ENCODE results near the gene CRLF1.
A peak's percentile ranks its signal among the peaks of the same experiment; 100 is the strongest.
"Not testable (repeated sequence)": the region's sequence is repeated elsewhere in the genome, so short reads cannot be mapped to it uniquely, and the experiment has no call there.

The CRLF1 gene

GRCh38 chr19:18594096-18594823, 12.3 kb downstream of the CRLF1 start:
- TF ChIP-seq, protein P1, sequence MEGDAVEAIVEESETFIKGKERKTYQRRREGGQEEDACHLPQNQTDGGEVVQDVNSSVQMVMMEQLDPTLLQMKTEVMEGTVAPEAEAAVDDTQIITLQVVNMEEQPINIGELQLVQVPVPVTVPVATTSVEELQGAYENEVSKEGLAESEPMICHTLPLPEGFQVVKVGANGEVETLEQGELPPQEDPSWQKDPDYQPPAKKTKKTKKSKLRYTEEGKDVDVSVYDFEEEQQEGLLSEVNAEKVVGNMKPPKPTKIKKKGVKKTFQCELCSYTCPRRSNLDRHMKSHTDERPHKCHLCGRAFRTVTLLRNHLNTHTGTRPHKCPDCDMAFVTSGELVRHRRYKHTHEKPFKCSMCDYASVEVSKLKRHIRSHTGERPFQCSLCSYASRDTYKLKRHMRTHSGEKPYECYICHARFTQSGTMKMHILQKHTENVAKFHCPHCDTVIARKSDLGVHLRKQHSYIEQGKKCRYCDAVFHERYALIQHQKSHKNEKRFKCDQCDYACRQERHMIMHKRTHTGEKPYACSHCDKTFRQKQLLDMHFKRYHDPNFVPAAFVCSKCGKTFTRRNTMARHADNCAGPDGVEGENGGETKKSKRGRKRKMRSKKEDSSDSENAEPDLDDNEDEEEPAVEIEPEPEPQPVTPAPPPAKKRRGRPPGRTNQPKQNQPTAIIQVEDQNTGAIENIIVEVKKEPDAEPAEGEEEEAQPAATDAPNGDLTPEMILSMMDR (IDR thresholded peaks at IDR 0.05; ENCODE audit: low read depth, low read length): peak; percentile 51
- DNase-seq (ENCODE audit: extremely low read depth, low read depth): no peak

DNA sequence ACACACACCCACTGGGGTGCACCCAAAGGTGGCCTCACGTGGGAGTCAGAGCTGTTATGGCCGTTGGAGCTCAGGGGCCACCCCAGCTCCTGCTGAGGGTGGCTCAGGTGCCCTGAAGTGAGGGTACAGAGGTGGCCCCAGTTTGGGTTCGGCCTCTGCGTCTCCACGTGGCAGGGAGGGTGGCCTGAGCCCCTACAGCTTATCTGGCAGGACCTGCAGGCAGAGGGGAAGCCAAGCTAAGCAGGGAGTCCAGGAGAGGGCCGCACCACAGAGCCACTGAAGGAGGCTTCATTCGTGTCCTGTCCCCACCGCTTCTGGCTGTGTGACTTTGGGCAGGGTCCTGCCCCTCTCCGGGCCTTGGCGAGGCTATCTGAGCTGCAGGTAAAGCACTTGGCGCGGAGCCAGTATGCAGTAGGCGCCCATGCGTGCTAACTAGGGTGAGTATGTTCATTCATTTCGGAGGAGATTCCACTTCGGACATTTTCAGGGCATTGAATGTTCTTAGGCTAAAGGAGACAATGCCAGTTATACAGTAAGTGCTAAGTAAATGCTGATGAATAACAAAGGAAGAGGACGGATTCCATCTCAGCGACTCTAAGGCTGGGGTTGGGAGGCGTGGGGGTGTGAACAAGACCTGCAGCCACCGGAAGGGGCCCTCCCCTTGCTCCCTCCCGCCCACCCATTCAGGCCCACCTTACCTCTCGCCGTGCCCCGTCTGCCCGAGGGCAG, 13.1 kb downstream of the CRLF1 start:
- no peak for DNase-seq (ENCODE audit: extremely low read depth, low read depth)
- TF ChIP-seq, protein P1 (IDR thresholded peaks at IDR 0.05; ENCODE audit: low read depth, low read length): no peak

GRCh38 chr19:18592732-18593131, 13.9 kb downstream of the CRLF1 start:
- not testable (repeated sequence) for DNase-seq (ENCODE audit: extremely low read depth, low read depth)

DNA sequence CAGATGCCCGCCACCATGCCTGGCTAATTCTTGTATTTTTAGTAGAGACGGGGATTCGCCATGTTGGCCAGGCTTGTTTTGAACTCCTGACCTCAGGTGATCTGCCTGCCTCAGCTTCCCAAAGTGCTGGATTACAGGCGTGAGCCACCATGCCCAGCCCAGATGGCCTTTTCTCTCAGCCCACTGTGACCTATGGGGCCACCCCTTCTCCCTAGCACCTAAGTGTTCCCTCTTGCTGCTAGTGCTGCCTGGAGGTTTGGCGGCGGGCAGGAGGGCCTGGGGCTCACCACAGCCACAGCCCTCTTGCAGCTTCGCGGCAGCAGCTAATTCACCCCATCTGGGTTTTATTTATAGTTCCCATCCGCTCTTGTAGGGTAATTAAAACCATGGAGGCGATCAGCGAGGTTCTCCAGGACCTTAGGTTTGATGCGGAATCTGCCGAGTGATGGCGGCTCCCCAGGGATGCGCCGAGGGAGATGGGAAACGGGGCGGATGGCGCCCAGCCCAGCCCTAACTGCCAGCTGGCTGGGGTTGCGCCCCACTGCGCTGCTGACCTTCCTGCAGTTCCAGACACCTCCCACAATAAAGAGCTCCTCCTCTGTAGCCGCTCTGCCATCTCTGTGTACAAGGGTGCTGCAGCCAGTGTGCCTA, 14.7 kb downstream of the CRLF1 start:
- TF ChIP-seq, protein P1 (IDR thresholded peaks at IDR 0.05; ENCODE audit: low read depth, low read length): no peak

DNA sequence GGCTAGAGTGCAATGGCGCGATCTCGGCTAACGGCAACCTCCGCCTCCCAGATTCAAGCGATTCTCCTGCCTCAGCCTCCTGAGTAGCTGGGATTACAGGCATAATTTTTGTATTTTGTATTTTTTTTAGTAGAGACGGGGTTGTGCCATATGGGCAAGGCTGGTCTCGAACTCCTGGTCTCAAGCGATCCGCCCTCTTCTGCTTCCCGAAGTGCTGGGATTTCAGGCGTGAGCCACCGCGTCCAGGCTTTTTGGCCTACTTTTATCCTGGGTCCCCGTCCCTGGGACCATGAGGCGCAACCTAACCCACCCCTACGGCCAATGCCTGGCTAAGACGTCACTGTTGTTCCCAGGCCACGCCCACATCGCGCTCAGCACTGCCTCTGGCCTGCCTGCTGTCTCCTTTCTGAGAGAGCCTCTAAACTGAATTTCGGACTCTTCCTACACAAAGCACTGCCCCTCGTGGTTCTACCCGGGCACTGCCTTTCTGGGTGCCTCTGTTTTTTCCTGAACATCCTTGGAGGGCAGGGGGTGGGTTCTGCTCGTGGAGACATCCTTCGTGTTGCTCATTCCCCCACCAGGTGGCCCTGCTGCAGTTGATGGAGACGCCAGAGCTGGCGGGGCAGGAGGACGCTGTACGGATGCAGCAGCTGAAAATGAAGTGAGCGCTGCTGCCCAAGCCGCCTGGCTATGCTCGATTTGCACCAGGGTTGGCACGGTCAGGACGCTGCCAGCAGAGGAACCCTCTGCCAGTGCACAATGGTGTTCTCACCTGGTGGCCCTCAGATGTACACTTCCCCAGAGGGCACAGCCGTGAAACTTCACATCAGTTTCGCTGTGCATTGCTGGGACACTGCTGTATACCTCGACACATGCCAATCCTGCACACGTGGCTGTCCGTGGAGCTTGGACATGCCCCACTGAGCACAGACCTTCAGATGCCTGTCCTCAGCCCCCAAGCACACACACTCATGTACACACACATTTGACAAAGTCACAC, 16.0 kb downstream of the CRLF1 start:
- TF ChIP-seq, protein P1 (IDR thresholded peaks at IDR 0.05; ENCODE audit: low read depth, low read length): peak; percentile 43
- no peak for DNase-seq (ENCODE audit: extremely low read depth, low read depth)

More for the DNA sequence above, 14.7 kb downstream of the CRLF1 start:
- DNase-seq (ENCODE audit: extremely low read depth, low read depth): peak; percentile 76

DNA sequence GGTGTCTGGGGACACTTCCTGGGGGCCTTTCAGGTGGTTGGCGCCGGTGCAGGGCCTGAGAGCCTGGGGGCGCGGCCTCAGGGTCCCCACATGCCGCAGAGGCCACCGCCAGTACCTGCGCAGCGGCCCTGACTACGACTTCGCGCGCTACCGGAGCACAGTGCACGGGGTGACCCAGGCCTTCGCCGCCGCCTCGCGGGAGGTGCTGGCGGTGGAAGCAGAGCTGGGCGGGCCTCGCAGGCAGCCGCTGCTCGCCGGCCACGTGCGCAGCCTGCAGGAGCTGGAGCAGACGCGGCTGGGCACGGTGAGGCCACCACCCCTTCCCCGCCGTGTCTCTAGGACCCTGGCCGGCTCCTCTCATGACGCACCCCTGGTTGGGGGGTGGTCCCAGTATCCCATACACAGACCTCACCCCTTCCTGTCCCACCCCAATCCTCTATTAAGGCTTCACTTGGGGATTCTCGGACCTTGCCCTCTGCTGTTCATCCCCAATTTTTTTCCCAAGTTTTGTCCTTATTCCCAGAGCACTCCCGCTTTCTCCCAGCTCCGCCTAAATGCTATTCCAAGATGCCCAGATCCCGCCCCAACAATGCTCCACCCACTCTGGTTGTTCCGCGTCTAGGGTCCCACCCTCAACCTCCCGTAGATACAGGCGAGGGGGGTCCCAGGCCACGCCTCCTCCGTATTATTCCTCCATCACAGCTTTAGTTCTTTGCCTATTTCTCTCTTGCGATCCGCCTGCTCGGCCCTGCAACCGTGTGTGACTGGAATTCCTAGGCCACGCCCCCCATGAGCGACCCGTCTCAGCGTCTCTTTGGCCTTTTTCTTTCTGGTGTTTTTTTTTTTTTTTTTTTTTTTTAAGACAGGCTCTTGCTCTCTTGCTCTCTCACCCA, 17.0 kb downstream of the CRLF1 start:
- TF ChIP-seq, protein P1 (IDR thresholded peaks at IDR 0.05; ENCODE audit: low read depth, low read length): no peak
- no peak for DNase-seq (ENCODE audit: extremely low read depth, low read depth)

Data from AG09319 (cell line).